ENCODE data around the gene KDM4B.

KDM4B gene

GRCh38 chr19:5070930-5071329 lies 102.0 kb downstream of the KDM4B start:
- DNase-seq (ENCODE audit: low read depth) = no peak

DNA sequence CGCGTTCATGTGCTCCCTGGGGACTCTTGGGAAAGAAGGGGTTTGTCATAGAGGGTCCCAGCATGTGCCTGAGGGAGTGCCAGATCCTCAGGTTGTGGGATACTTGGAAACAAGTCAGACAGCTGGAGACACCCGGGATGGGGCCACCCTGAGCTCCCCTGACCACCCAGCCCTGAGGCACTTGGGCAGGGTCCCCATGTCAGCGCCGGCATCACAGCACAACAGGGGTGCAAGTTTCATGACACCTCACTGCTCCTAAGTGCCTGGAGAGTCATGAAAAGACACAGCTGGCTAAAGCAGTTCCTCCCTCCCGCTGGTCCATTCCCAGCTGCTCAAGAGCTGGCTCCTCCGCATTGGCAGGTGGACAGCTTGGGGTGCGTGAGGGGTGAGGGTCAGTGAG lies 102.7 kb downstream of the KDM4B start:
- DNase-seq (ENCODE audit: low read depth) = no peak

DNA sequence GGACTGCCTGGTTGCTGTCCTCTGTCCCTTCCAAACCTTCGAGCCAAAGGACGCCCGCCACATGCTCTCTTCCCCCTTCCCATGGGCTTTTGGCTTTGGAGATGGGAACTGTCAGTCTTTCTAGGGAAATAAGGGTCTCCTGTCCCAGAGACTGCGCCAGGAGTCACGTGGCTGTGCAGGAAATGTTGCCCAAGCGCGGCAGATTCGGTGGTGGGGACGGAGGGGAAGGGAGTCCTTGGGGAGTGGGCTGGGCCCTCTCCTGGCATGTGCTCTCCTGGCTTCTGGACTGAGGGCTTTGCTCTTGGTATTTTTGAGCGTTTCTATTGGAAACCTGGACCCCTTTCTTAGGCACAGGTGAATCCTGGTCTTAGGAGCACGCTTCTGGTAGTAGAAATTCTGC lies 103.2 kb downstream of the KDM4B start:
- DNase-seq (ENCODE audit: low read depth) = no peak

DNA sequence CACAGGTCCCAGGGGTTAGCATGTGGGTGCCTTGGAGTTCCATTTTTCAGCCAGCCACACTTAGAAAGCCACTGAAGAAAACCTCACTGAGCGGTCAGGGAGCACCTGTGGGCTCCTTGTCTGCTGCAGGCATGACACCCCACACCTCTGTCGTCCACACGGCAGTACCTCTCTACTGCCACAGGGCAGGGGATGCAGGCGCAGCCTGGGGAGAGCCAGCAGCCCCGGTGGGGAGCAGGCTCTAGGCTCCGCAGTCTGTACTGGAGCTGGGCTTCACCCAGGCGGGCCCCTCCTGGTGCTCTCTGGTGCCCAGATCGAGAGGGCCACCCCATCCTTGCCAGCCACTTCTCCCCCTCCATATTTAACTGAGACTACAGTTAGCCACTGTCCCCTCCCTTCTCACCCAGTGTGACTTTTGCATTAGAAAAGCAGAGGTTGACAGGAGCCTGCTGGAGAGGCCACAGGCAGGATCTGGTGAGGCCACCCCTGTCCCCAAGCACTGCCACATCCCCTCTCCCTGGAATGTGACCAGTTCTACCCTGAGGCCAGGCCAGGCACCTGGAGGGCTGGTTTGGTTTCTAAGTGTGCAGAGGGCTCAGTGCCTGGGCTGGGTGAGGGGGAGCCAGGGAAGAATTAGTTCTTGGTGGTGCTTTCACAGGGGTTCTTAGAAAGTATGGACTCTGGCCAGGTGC lies 104.4 kb downstream of the KDM4B start:
- DNase-seq (ENCODE audit: low read depth) = no peak

GRCh38 chr19:5074407-5074806 lies 105.5 kb downstream of the KDM4B start:
- no peak for DNase-seq (ENCODE audit: low read depth)

DNA sequence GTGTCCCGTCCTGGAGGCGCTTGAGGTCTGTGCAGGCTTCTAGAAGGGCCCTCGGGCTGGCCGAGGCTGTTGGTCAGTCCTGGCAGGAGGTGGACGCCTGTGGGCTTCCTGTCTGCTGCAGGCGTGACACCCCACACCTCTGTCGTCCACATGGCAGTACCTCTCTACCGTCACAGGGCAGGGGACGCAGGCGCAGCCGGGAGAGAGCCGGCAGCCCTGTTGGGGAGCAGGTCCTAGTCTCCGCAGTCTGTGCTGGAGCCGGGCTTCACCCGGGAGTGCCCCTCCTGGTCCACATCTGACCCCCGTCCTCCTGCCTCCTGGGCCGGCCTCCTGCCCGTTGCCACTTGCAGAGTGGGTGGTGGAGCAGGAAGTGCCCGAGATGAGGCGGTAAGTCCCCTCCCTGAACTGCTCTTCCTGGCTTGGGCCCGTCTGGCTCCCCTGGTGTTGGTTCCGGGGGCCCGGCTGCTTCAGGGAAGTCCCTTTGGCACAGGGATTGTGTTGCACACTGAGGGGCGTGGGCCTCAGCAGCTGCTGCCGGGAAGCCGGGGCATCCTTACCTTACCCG lies 106.0 kb downstream of the KDM4B start:
- no peak for DNase-seq (ENCODE audit: low read depth)

DNA sequence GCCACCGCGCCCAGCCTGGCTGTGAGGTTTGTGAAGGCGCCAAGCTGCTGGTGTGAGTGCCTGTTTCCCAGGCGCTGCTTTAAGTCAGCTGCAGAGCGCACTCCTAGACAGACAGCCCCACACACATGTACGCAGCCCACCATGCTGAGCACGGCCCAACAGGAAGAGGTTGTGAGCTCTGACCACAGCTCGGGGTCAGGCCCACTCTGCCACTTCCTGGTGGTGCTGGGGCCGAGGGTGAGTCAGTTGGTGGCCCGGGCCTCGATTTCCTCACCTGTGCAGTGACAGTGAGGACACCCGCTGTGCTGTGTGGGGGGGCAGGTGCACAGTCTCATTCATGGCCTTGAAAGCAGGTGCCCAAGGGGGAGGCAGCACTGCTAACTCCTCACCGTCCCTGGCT lies 106.7 kb downstream of the KDM4B start:
- DNase-seq (ENCODE audit: low read depth) = no peak

DNA sequence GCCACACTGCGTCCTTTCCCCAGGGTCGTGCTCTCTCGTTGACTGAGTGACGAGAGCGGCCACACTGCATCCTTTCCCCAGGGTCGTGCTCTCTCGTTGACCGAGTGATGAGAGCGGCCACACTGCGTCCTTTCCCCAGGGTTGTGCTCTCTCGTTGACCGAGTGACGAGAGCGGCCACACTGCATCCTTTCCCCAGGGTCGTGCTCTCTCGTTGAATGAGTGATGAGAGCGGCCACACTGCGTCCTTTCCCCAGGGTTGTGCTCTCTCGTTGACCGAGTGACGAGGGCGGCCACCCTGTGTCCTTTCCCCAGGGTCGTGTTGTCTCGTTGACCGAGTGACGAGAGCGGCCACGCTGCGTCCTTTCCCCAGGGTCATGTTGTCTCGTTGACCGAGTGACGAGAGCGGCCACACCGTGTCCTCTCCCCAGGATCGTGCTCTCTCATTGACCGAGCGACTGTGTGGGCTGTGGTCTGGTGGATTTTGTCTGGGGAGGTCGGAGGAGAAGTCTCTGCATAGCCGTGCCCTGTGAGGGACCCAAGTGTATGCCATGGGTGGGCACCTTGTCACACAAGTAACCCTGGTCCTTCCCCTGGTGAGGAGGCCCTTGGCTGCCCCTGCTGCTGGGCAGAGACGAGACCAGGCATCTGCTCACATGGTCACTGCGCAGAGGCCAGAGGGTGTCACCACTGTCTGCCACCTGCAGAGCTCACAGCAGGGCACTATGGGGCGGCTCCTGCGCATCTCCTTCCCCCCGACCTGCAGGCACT lies 107.7 kb downstream of the KDM4B start:
- no peak for DNase-seq (ENCODE audit: low read depth)

DNA sequence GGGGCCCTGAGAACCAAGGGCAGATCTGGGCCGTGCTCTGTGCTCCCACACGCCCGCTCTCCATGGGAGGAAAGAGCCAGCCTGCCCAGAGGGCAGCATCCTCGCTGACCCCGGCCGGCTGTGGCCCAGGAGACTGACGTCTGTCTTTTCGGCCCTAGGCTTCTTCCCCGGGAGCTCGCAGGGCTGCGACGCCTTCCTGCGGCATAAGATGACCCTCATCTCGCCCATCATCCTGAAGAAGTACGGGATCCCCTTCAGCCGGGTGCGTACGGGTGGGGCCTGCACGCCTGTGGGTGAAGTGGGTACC lies 108.2 kb downstream of the KDM4B start:
- no peak for DNase-seq (ENCODE audit: low read depth)

- no peak for DNase-seq (ENCODE audit: low read depth)
Observed at GRCh38 chr19:5078182-5078581, 109.3 kb downstream of the KDM4B start.

- DNase-seq (ENCODE audit: low read depth) = no peak
Observed at GRCh38 chr19:5078666-5079065, 109.8 kb downstream of the KDM4B start.

DNA sequence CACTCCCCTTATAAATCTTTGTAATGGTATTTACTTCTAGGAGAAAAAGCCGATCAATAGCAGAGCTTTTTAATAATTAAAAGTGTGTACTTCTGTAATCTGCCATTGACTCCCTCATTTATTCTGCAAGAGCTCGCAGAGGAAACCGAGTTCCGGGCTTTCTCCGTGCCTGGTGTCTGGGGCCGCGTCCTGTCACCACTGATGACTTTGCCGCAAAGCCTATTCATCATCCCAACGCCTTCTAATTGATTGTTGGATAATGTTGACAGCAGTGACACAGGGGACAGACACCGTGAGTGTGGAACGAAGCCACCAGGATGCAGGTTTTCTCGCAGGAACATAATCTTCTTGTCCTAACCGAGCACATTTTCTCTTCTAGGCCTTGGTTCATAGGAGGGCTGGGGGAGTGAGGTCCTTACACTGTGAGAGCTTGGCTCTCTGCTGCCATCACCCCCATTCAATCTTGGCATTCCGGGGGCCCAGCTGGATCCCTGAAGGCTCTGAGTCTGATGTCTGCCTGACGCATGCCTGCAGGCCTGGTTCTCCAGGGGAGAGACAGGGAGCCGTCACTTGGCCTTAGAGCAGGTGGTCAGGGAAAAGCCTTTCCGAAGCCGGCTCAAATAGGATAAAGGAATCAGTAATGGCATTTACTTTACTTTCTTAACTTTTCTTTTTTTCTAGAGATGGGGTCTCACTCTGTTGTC lies 110.3 kb downstream of the KDM4B start:
- no peak for DNase-seq (ENCODE audit: low read depth)

GRCh38 chr19:5080030-5080654 lies 111.2 kb downstream of the KDM4B start:
- no peak for DNase-seq (ENCODE audit: low read depth)

GRCh38 chr19:5080809-5081208 lies 111.9 kb downstream of the KDM4B start:
- no peak for DNase-seq (ENCODE audit: low read depth)

DNA sequence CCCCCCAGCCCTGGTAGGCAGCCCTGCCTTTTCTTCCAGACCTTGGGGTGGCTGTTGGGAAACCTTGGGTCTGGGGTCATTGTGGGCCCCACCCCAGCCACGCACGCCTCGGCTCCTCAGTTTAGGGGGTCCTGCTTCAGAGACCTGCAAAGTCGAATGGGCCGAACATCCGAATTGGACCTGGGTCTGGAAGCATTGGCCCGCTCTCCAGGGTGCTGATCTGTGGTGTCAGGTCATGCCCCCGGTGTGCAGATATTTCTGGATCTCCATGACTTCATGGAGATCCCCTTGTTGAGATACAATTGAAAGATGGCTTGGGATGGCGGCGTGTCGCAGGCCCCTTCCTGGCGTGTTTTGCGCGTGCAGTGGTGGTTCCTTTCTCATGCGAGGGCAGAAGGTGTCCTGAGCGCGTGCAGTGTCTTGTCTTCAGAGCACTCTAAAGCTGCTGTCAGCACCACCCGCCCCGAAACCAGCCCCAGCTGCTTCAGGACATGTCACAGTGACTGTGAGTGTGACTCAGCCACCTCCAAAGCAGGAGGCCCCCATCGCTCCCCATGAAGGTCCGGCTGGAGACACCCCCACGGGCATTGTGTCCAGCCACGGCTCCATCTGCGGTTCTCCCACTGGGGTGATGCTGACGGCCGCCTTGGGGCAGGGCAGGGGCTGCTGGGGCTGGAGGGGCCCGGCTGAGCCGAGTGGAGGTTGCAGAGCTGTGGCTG lies 112.7 kb downstream of the KDM4B start:
- DNase-seq (ENCODE audit: low read depth) = no peak

GRCh38 chr19:5083547-5083965 lies 114.6 kb downstream of the KDM4B start:
- DNase-seq (ENCODE audit: low read depth) = no peak

GRCh38 chr19:5085566-5085965 lies 116.7 kb downstream of the KDM4B start:
- no peak for DNase-seq (ENCODE audit: low read depth)

DNA sequence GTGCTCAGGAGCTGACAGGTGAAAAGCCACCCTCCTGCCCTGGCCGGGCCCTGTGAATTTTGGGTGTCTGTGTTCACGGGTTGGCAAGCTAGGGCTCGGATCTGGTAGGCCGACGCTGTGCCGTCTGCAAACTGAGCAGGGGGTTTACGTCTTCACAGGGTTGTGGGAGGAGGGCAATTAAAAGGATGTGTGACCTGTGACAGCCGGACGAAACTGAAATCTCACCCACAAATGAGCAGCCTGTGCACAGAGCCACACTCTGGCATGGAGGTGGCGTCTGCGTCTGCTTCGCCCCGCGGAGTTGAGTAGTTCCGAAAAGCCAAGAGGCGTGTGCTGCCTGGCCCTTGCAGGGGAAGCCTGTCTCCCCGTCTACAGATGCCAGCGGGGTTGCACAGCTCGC lies 117.3 kb downstream of the KDM4B start:
- DNase-seq (ENCODE audit: low read depth) = no peak

DNA sequence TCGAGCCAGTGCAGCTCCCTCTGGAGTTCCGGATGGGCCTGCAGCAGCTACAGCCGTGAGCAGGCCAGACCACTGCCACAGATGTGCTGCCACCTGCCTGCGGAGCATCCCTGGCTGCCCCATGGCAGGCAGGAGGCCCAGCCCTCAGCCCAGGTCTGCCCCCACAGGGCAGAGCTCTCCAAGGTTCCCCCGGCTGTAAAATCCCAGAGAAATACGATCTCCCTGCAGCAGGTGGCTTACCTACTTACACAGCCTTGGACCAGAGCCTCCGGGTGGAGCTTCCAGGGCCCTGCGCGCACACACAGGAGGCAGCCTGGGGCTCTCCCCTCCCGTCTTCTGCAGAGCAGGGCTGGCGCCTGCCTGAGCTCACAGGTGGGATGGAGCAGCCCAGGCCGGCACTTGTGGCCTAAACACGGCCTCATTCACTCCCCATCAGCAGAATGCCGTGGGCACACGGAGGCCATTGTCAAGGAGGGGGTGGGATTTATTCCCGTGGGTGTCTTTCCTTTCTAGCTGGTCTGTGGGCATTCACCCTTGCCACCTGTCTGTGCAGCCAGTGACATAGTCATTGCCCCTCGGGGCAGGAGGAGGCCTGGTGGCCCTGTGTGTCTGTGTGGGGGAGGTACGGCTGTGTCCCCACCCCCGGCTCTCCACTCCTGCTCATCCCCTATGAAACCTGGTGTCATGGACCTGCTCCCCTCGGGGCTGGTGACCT lies 118.0 kb downstream of the KDM4B start:
- no peak for DNase-seq (ENCODE audit: low read depth)

DNA sequence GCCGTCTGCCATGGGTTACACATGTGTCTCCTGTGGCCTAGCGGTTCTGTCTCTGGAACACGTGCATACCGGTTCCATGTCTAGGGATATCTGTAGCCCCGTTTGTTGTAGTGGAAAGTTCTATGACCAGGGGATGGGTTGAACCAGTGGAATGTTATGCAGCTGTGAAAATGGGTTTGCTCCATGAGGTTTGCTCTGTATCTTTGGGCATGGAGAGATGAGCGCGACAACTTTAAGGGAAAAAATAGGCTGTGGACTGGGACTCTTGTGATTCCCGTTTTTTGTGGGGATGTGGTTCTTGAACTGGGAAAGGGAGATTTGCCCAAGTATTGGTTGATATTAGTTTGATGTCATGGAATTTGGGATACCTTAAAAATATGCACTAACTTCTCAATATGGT lies 120.4 kb downstream of the KDM4B start:
- DNase-seq (ENCODE audit: low read depth) = no peak

GRCh38 chr19:5090465-5091017 lies 121.6 kb downstream of the KDM4B start:
- DNase-seq (ENCODE audit: low read depth) = no peak
